GM19468 (cell line): ENCODE results near the gene CYP4V2.
A peak's percentile ranks its signal among the peaks of the same experiment; 100 is the strongest.

Experiments
- ATAC-seq: cut with Tn5 transposase; IDR thresholded peaks from one replicate; pipeline ENCODE4 v1.9.1; 2021; ENCODE audit warnings: mild to moderate bottlenecking, moderate library complexity, moderate number of reproducible peaks; ENCODE audit not compliant: unreplicated experiment; ENCODE audit errors: extremely low read depth

The CYP4V2 gene

DNA sequence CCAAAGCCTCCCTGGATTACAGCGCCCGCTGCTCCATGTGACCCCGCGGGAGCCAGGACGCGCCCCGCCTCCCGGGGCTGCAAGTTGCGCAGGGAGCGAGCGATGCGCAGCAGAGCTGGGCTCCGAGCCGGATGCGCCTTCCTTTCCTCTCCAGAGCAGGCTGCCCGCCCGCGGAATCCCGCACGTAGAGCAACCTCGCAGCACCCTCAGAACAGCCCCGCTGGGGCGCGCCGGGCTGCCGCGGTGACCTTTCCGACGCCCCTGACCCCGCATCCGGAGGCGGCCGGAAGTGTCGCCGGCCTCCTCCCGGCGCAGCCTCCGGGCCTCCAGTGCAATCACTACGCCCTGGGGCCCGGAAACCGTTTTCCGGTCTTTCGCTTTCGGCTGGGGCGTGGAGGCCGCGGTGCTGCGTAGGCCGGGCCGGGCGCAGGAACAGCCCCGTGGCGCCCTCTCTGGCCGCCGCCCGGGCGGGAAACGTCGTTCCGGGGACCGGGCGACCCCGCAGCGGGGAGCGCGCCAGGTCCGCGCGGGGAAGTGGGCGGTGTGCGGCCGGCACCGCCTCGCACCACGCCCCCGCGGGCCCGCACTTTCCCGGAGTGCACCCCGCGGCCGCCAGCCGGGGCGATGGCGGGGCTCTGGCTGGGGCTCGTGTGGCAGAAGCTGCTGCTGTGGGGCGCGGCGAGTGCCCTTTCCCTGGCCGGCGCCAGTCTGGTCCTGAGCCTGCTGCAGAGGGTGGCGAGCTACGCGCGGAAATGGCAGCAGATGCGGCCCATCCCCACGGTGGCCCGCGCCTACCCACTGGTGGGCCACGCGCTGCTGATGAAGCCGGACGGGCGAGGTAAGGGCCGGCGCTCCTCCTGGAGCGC lies at the start of gene CYP4V2:
CYP4V2 (plus strand) TSS at position 368 of the 866 bp plus-strand sequence; CDS start at position 625, 257 bp downstream.
- peak; percentile 70 for ATAC-seq

DNA sequence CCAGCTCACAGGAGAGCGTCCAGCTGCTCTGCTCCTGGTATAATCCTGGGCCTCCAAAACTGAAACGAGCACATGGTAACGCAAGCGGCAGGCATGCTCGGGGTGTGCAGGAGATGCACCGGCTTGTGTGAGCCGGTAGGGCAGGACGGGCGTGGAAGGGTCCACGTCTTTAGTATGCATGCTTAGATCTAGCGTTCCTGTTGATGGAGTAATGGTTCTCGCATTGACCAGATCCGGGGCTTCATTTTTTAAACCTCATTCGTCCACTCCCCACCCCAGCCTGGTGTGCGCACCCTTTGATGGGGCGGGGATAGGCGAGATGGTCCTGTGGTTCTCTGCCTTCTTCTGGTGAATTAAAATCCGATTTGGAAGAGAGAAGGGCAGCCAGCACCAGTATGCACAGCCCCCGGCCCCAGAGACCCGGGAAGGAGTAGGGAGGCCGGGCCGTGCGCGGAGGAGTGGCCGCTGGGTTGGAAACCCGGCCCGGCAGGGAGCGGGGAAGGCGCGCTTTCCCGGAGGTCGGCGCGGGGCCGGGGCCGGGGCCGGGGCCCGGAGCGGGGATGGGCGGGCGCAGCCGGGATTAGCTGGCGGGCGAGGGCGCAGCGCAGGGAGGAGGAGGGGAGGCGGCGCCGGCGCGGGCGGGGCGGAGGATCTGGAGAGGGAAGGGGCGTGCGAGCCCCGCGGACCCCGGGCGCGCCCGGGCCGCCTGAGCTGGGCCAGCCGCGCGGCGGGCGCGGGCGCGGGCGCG lies 47.0 kb upstream of the CYP4V2 start:
- peak; percentile 34 for ATAC-seq

DNA sequence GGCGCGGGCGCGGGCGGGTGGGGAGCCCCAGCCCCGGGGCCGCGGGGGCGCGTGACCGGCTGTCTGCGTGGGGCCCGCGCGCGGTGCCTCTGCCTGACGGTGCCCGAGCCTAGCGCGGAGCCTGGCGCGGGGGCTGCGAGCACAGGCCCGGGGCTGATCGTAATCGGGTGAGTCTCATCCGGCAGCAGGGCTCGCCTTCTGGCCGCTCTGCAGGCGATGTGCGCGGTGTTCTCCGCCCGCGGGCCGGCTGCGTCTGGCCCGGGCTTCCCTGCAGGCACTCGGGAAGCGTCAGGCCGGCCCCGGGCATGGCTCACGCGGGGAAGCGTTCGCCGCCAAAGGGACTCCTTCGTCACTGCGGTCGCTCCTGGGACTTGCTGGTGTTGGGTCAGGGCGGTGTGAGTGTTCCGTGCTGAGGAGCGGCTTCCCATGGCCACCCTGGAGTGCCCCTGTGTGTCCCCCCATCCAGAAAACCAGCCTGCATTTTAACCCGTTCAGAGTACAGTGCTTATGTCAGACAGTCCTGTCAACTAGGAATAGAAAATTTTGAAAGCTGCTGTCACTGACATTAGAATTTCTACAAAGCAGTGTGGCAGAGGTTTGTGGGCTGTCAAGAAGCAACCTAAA lies 46.3 kb upstream of the CYP4V2 start:
- ATAC-seq = peak; percentile 14

- no peak for ATAC-seq
Observed at GRCh38 chr4:186146458-186146857, 44.9 kb upstream of the CYP4V2 start.

- ATAC-seq = no peak
Observed at GRCh38 chr4:186148336-186148975, 42.9 kb upstream of the CYP4V2 start.

DNA sequence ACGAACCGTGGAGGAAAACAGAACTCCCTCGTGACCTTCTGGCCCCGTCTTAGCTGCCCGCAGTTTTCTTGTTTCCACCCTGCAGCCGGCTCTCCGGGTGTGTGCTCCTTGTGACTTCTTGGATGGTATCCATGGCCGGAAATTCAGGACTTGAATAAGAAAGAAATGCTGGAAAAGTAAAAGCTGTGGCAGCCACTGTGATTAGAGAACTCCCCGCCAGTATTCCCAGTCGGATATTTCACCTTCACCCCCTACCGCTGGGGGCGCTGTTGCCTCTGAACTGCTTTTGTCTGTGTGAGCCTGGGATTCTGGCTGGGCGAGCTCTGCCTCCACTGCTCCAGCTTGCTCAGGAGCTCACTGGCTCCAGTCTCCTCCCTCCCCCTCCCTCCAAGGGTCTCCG lies 41.5 kb upstream of the CYP4V2 start:
- ATAC-seq = no peak

- no peak for ATAC-seq
Observed at GRCh38 chr4:186150926-186151325, 40.4 kb upstream of the CYP4V2 start.

GRCh38 chr4:186151499-186151898 lies 39.9 kb upstream of the CYP4V2 start:
- ATAC-seq = no peak

DNA sequence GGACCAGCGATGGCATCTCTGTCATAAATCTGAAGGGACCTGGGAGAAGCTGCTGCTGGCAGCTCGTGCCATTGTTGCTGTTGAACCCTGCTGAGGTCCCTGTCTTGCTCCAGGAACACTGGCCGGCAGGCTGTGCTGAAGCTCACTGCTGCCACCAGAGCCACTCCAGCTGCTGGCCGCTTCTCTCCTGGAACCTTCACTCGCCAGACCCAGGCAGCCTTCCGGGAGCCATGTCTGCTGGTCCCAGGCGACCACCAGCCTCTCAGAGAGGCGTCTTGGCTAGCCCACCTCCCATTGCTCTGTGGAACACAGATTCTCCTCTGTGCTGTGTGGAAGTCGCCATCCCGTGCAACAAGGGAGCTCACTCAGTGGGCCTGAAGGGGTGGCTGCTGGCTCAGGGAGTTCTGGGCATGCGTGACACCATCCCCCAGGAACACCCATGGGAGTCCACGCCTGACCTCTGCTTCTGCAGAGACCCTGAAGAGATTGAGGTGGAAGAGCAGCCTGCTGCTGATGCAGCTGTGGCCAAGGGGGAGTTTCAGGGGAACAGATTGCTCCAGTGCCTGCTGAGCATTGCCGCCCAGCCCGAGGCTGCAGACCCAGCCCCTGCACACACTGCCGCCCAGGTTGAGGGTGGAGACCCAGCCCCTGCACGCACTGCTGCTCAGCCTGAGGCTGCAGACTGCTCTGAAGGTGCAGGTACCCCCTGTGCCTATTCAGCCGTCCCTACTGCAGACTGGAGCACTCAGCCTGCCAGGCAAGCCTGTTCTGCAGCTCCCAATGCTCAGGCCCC lies 33.1 kb upstream of the CYP4V2 start:
- ATAC-seq = no peak

- no peak for ATAC-seq
Observed at GRCh38 chr4:186158966-186159365, 32.4 kb upstream of the CYP4V2 start.

GRCh38 chr4:186159613-186160012 lies 31.8 kb upstream of the CYP4V2 start:
- ATAC-seq = no peak

DNA sequence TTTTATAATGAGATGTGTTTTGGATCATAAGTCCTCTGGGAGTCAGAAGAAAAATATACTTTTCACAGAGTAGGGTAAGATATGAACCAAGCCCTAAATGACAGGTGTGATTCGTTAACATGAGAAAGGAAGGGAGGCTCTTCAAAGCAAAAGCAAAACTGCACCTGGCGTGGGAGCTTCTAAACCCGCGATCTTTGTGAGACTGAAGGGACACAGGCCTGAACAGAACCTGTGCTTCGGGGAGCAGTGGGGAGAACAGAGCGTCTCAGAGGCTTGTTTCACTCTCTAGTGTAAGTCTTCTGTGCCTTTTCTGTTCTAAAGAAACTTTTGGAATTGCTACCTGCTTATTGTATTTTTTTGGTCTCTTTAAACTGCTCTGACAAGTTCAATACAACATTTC lies 30.2 kb upstream of the CYP4V2 start:
- ATAC-seq = peak; percentile 86

- no peak for ATAC-seq
Observed at GRCh38 chr4:186166852-186167512, 24.4 kb upstream of the CYP4V2 start.

DNA sequence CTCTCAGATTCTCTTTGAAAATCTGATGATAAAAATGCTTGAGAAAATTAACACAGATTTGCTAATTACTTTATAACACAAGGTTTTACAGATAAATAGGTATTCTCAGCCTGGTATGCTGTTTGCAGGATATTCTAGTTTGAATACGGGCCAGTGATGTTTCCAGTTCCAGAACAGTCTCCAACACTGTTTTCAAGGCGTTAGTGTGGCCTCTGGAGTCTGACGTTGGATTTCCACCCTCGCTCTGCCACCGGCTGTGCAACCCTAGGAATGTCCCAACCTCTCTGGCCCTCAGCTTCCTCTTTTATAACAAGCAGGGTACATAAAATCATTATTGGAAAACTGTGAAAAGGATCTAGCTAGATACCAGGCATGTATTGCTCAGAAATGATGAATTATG lies 23.8 kb upstream of the CYP4V2 start:
- ATAC-seq = no peak

- ATAC-seq = no peak
Observed at GRCh38 chr4:186168750-186169149, 22.6 kb upstream of the CYP4V2 start.

DNA sequence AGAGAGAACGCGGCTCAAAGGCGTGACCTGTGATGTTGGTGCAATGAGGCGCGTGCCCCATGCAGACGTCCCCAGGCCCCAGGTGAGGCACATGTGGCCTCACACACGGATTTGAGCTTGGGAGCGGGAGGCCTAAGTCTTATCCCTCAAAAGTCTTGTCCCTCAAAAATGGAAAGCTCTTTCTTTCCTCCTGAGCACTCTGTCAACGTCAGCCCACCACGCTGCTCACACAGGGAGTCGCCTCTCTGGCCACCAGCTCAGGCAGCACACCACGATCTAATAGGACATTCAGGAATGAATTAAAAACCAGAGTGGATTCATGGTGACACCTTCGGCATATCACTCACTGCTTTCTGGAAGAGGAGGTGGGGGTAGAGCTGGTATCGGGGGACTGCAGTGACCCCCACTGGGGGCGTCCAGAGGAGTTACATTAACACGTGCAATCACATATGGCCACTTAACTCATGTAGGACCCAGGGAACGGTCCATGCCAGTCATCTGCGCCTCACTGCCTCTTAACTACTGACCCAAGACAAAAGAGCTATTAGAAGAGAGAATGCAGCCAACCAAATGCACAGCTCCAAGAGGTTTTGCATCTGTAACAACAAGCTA lies 21.9 kb upstream of the CYP4V2 start:
- ATAC-seq = no peak

DNA sequence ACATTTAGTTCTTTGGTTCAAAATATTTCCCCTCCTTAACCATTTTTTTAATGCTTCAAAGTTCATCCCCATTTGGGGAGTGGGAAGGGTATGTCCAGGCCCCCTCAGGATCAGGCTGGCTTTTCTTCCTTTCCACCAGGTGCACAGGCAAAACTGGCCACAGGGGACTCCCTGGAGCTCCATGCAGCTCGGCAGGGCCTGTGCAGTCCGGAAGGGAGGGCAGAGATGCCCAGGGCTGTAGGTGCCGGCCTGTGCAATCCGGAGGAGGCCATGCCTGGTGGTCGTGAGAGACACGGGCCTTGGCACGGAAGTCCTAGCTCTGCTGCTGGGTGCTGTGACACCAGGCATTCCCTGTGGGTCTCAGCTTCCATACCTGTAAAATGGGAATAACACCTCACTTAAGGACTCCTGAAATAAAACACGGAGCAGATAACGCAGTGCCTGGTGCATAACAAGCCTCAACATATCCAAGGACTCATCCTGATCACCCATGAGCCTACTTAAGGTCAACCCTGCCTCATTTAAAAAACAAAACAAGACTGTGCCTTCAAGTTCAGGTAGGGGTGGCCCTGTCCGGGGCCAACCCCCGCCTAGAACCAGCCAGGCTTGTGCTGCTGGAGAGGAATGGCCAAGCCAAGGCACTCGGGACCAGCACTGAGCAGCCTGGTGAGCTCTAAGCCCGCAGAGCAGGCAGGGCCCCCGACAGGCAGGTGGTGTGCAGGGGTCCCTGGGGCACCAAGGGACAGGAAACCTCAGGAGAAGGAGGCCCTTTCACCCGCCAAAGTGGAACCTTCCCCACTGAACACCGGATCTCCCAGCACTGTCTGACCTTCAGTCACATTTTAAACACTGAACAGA lies 21.2 kb upstream of the CYP4V2 start:
- ATAC-seq = no peak

GRCh38 chr4:186170966-186171365 lies 20.4 kb upstream of the CYP4V2 start:
- ATAC-seq = no peak
